Smooth muscle cell of the brain vasculature (primary cell): ENCODE measurements around the gene NPAS3.

ENCODE experiments used
- DNase-seq: peaks from one replicate; pipeline ENCODE4 v3.0.0-alpha.2; 2012; ENCODE audit warnings: low read depth, low spot score

Gene NPAS3

DNA sequence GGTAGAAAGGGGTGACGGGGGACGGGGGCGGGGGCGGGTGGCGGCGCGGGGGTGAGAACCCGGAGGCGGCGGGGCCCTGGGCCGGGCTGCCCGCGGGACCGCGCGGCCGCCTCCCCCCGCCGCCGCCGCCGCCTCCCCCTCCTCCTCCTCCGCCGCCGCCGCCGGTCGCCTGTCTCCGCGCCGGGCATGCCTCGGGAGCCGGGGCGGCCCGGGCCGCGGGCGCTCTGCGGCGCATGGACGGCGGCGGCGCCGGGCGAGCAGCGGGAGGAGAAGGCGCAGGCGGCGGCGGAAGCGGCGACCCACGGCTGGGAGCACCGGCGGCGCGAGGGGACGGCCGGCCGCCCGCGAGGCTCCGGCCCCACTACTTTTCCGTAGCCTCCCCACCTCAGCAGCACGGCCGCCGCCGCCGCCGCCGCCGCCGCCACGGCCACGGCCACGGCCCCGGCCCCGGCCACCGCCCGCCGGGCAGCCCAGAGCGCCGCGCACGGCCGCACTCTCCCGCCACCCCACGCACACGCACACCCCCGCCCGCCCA, at the start of gene NPAS3:
TSS of gene NPAS3 (plus strand) at position 161 of the 535 bp plus-strand sequence.
- DNase-seq: no peak

DNA sequence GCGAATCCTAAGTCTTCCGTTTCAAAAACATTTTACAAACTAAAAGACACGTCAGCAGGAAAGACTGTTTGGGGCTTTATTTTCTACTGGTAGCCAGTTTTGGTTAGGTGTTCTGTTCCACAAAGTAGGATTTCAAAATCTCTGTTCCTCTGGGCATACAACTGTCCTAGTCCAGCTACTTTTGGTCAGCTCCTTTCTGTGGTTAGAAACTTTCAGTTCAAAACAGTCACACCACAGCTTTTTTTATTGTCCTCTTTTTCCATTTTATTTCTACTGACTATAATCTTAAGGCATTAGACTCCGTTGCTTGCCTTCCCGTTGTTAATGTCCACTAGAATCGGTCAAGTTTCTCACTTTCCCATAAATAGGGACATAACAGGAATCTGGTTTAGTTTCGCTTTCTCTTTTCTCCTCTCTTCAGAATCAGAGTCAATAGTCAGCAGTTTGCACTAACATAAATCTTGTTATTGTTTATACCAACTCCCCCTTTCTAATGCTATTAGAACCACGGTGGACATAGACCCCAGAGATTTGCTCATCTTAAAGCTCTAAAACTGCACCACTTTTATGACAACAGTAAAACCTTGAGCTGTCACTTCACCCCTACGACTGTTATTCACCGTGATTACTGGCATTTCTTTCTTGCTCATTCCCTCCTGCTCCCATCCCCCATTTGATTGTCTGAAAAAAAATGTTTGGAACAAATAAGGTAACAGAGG, 41.5 kb upstream of the NPAS3 start:
- DNase-seq: peak; percentile 13

DNA sequence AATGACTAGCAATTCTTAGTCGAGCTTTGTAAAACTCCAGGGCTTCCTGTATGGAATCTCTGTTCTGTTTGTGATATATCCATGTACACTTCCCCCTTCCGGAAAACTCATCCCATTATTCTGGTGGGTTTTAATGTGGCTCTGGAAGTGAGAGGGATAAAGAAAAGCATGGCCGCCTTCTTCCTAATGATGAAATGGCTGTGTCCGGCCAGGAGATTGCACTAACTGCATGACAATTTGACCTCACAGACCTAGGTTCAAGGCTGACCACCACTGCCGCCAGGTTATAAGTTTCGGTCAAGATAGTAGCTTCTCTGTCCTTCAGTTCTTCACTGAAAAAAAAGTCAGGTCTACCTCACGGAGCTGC, 41.0 kb upstream of the NPAS3 start:
- no peak for DNase-seq

DNA sequence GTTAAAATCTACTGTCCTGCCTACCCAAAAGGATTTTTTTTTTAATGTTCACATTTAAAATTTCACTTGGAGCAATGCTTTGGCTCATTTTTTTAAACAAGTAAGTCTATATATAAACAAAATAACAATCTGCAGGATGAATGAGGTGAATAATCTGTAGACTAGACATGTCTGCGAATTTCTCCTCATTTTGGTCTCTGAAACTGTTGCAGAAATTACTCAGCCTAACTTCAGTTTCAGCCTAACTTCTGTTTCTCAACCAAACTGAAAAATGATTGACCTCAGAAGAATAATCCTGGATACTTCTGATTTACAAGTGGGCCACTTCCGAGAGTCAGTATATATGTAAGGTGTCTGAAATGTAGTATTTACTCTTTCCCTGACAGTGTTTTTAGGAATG, 39.8 kb upstream of the NPAS3 start:
- DNase-seq: no peak

DNA sequence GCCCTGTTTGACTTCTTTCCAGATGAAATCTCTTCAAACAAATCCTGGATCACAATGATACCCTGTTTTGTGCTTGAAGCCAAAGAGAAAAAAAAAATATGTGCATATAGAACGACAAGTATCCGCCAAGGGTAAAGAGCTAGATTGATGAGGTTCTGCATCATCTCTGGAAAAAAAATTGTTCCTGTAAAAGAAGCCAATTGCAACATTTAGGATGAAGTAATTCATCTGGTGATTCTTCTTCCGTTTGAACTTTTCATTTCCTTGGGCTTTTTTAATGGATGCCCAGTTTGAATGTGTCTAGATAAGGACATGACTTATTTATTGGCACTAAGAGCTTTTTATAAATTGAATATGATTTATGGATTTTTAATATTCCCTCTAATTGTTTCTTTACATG, 38.1 kb upstream of the NPAS3 start:
- no peak for DNase-seq

DNA sequence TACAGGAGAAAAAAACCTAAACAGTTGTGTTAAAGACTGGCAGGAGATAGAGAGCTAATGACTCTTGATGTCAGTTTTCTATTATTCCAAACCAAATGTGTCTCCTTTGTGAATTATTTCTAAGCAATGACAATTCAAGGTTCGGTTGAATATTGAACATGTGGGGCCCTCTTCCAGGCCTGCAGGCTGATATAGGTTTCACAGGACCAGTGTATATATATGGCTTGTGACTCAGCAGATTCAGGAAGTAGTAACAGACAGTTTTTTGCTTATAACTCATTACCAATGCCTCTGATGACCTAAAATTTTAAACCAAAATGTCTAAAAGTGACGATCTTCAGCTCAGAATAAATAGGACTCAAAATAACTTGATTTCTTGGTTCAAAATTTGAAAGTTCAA, 33.7 kb upstream of the NPAS3 start:
- no peak for DNase-seq

DNA sequence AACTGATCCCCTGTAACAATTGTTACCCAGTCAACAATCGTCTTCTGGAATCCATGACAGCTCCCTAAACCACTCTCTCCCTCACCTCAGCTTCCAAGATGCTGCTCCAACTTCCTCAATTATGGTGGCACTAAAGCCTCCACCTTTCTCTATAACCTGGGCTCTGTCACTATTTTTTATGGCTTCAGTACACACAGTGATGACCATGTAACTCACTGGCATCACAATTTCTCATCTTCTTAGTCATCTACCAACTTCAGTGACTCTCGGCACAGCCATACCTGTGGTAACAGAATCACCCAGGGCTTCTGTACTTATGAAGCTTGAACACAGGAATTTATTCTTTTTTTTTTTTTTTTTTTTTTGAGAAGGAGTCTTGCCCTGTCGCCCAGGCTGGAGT, 32.0 kb upstream of the NPAS3 start:
- DNase-seq: no peak

DNA sequence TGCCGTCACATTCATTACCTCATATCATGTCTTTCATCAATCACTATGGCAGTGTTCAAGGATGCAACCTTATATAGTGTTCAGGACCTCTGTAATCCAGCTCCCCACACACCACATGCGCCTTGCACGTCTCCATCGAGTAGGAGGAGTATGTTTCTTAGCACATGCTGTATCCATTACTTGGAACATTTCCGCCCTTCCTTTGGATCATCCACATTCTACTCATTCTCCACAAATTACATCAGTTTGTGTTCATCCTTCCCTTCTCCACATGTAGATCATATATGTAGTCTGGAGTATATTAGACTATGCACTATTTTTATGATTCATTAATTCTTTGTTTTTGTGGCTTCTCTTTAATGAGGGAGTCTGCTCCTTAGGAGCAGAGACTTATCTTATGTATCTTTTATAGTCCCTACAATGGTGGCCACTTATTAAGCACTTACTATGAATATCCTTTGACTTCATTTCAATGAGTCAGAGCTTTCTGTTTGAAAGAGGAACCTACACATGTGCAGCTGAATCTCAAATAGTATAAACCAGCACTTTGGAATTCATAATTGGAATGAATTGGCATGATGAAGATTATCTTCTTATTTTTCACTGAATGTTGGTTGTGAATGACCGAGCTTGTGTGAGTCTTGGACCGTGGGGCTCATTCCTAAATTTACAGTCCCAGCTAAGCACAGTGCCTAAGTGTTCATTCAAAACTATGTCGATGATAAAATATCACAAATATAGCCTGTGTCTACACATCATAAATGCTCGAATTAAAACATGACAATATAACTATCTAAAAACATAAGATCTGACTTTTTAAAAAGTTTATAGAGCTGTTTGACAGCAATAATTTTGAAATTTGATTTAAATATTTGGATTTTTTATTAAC, 30.2 kb upstream of the NPAS3 start:
- no peak for DNase-seq

DNA sequence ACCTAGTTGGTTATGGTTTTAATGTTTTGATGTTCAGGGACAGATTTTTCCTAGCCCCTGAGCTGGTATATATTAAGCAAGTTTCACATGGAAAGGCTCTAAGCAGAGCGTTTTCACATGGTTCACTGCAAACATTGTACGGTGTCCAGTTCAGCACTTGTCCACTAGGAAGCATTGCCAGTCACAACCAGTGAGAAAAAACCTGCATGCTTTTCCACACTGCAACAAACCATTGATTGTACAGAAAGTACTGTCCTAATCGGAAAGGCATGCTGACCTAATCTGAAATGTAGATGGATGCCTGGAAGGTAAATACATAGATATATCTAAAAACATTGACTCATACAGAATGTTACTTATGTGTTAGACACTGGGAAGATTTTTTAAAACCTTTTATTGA, 25.0 kb upstream of the NPAS3 start:
- no peak for DNase-seq

DNA sequence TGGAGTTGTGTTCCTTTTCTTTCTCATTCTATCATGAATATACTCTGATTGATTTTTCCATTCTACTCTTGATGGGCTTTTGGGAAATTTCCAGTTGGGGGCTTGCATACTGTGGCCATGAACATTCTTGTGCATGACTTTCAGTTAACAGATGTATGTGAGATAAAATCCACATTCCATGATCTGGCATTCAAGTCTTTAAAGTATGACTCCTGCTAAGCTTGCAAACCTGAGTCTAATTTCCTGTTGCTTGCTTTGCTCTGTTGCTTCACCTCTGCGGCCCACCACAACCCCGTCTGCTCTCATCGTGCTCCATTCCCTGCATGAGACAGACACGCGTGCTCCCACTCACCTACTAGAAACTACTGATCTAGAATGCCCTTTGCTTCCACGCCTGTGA, 24.3 kb upstream of the NPAS3 start:
- DNase-seq: no peak

DNA sequence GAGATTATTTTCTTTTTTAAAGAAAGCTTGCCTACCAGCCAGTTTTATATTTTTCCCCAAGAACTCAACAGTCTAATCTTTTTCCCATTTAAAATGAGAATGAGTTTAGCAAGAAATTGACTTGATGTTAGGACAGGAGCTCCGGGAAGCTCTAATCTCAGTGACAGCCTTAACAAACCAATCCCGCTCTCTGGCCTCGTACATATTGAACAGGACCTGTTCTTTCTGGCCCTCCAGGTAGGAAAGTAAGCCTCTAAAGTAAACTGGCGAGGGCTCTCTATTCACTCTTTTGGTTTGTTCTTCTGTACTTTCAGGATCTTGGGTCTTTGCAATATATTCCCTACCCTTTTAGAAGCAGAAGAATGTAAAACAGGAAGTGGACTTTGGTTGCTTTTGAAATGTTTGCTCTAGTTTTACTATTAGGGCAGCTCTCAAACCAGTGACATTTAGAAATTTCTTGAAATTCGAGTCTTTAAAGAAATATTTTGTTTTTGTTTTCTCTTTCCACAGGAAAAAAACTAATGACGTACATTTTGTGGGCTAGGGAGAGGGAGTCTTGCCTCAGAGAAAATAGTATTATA, 17.9 kb upstream of the NPAS3 start:
- DNase-seq: no peak

DNA sequence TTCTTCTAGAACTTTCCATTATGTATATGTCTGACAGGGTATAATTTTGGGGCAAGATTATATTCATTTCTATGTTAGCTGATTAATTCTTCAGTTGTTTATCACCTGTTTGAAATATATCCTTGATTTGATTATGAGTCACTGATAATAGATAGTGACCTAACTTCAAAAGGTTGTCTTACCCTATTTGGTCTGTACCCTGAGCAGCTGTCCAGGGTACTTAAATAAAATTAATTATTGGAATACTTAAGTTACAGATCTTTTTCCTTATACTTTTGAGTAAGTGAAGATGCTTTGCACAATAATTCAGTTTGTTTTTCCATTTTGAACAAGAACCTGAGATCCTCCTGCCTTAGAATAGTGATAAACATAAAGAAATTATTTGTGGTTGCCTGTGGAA, 13.2 kb upstream of the NPAS3 start:
- DNase-seq: no peak

DNA sequence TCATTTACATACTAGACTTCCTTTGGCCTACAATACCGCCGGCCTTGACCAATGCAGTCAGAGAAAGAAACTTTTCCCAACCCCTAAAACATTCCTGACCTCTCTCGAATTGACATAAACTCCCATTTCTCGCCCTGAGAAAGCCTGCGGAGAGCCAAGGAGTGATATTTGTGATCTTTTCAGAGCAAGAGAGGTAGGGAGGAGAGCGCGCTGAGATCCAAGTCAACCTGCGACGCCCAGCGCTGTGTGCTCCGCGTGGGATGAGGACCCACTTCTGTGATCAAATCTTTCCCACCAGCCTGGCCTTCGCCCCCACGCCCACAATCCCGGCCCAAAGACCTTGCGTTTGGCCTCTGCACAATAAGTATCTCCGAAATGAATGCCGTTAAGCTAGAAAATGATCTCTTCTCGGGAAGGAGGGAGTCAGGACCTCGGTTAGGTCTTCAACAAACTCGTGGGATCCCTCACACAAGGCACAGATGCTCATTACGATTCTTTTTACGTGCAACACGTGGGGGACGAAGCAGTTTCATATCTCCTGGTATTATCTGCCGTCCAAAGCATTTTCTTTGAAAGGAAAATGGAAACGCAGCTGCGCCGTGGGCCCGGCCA, 6.3 kb upstream of the NPAS3 start:
- no peak for DNase-seq

DNA sequence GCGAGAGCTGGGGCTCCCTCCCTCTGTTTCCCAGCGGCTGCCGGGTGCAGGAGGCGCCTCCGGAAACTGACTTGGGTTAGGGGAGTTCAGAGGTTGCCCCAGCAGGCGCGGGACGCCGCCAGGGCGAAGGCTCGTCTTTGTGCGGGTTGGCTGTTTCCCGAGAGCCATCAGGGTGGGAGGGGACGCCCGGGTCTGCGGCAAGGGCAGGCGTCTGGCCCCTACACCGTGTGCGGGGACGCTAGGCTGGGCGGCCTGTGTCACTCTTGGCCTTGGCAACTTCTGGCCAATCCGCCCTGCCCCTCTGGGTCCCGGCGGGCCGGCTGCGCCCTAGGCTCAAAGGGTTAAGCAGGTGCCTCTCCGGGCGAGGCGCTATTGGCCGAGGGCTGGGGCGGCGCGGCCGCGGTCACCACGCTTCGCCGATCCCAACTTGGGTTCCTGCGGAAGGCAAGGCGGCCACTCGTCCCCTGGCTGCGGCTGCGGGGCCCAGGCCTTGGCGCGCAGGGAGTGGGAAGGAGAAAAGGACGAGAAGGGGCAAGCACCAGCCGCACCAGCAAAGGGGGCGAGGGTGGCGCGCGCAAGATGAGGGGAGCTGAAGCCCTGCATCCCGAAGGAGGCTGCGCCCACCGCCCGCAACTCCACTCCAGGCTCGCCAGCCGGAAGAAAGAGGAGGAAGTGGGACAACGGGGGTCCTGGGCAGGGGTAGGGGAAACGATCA, 5.6 kb upstream of the NPAS3 start:
- DNase-seq: no peak

DNA sequence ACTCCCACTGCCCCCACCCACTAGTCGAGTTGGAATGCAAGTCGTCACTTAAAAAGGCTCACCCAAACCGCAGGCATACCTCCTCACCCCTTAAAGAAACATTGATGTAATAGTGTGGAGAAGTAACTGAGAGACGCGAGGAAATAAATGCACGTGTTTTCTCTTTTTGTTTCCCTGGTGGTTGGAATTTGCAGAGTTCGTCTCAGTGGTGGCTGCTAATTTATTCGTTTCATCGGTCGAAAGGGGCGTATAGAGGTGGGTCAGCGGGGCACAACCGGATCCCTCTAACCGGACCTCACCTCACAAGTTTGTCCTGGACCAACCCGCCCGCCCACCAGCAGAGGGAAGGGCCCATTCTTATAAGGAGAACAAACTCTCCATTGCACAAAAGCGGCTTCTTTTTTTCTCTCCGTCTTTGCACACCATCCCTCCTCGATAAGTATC, 5.0 kb upstream of the NPAS3 start:
- no peak for DNase-seq

DNA sequence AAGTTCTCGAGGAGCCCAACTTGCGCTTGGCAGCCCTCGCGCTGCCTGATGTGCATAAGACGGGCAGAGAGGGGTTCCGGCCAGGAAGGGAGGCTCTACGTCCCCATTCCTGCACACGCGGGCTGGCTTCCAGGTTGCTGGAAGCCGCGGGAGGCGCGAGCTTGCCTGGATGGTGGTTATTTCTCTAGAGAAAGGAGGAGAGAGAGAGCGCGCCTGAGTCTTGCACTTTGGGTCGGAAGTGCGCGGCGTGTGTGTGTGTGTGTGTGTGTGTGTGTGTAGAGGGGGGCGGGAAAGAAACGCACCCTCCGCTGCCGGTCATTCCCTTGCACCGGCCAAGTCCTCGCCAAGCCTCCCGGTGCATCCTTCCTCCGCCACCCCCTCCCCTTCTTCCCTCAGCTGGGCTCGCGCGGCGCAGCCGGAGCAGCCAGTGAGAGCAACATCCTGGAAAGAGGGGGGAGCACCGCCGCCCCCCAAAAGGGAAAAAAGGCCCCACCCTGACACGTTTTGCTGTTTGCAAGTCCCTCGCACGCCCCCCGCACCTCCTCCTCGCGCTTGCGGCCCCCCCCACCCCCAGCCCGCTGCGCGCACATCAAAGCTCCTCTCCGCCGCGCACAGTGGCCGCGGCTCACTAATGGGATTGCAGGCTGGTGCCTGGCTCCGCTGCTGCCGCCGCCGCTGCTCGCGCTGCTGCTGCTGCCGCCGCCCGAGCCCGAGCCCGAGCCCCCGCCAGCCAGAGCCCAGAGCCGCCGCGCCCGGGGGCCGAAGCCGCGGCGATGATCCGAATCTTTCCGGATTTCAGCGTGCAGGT, 4.4 kb upstream of the NPAS3 start:
- no peak for DNase-seq

DNA sequence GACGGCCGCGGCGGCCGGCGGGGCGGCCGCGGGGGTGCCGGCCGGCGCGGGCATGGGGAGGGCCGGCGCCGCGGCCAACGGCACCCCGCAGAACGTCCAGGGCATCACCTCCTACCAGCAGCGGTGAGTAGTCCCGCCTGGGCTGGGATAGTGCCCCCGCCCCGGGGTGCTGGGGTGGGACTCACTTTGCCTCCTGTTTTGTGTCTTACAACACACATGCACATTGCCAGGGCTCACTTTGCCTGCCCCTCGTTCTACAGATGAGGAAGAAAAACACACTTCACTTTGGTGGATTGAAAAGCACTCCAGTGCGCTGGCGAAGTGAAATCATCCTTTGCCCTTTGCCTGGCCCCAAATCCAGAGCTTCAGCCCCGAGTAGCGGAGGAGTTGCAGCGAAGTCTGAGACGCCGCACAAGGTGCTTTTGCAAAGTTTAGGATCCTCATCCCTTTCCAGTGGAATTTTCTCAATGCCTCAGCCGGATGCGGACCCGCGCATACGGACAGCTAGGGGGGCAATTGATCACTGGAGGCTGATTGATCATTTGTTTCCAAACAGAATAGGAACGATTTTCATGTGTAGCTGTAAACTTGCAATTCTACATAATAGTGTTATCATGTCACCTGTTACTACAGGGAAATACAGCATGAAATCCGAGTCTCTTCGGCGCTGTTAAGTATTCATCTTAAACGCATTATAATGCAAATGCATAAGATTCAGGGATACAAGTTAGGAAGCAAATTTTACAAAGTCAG, 3.6 kb upstream of the NPAS3 start:
- DNase-seq: no peak

DNA sequence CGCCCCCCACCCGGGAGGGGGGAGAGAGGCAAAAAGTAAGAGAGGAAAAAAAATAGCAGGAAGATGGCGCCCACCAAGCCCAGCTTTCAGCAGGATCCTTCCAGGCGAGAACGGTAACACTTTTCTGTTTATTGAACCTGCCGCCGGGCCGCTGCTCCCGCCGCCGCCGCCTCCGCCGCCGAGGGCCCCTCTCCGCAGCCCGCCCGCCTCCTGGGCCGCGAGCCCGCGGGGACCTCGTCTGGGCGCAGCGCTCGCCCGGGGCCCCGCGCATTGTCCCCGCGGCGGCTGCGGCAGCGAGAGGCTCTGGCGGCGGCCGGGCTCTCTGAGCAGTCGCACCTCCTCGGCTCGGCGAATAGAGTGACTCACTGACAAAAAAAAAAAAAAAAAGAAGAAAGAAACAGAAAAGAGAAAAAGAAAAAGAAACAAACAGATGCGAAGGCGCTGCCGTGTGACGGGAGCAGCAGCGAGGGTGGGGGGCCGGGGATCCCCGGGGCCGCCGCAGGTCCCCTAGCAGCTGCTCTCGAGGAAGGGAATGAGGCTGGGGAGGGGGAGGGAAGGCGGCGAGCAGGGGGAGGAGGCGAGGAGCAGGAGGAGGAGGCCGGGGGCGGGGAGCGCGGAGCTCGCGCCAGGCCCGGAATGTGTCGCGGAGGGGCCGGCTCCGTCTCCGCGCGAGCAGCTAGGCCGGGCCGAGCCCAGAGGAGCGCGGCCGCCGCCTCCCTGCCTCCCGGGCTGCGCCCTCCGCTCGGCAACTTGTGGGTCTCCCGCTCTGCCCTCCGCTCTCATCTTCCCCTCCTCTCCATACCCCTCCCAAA, 781 bp downstream of the NPAS3 start:
- peak; percentile 23 for DNase-seq

DNA sequence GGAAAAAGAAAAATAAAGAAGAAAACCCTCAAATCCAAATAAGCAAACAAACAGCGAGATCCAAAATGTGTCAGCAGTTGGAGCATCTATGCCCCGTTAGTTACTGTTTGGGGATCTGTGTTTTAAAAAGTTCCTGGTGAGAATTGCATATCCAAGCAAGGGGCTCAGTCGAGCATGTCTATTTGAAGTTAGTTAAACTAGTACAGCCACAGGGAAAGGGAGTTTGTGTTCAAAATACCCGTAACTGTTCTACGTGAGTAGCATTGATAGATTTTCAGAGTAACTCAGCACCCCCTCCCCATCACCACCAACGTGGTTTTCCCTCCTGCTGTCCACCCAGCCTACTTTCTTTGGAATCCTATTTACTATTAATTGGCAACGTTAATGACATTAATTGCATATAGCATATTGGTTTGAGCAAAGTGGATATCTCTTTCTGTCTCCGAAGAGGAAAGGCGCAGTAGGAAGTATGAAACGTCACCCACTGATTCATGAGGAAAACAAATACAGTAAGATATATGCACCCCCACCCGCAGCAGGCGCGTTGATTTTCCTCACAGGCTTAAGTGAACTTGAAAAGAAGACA, 1.5 kb downstream of the NPAS3 start:
- DNase-seq: no peak
